ENCODE data around the gene GOLGA6A.
A peak's percentile ranks its signal among the peaks of the same experiment; 100 is the strongest.
"Not testable (repeated sequence)": the region's sequence is repeated elsewhere in the genome, so short reads cannot be mapped to it uniquely, and the experiment has no call there.

GOLGA6A gene

GRCh38 chr15:74082450-74082849 lies at the start of gene GOLGA6A:
Gene GOLGA6A (minus strand): TSS chr15:74082550. CDS start chr15:74082509, 41 bp downstream.
- not testable (repeated sequence) for DNase-seq

- DNase-seq: no peak
These were observed 49.5 kb upstream of the GOLGA6A start for GRCh38 chr15:74131628-74132413.

GRCh38 chr15:74130849-74131627 lies 48.7 kb upstream of the GOLGA6A start:
- DNase-seq: no peak

- no peak for DNase-seq
These were observed 48.0 kb upstream of the GOLGA6A start, which contains the start of gene ISLR2 for GRCh38 chr15:74130155-74130848. Gene ISLR2 (plus strand): TSS chr15:74130586. CDS start chr15:74132755, 2,169 bp downstream.

- no peak for DNase-seq
These were observed 47.3 kb upstream of the GOLGA6A start for GRCh38 chr15:74129586-74130154.

GRCh38 chr15:74128785-74129585 lies 46.6 kb upstream of the GOLGA6A start:
- no peak for DNase-seq

GRCh38 chr15:74127954-74128784 lies 45.8 kb upstream of the GOLGA6A start:
- DNase-seq: no peak

- peak; percentile 87 for DNase-seq
These were observed 45.1 kb upstream of the GOLGA6A start for GRCh38 chr15:74127255-74127953.

GRCh38 chr15:74124759-74125158 lies 42.4 kb upstream of the GOLGA6A start:
- no peak for DNase-seq

- no peak for DNase-seq
These were observed 41.8 kb upstream of the GOLGA6A start for GRCh38 chr15:74124196-74124595.

- DNase-seq: no peak
These were observed 41.3 kb upstream of the GOLGA6A start for GRCh38 chr15:74123658-74124057.

GRCh38 chr15:74123131-74123429 lies 40.7 kb upstream of the GOLGA6A start:
- no peak for DNase-seq

GRCh38 chr15:74122403-74123130 lies 40.2 kb upstream of the GOLGA6A start:
- DNase-seq: no peak

GRCh38 chr15:74121858-74122257 lies 39.5 kb upstream of the GOLGA6A start:
- no peak for DNase-seq

- no peak for DNase-seq
These were observed 38.7 kb upstream of the GOLGA6A start for GRCh38 chr15:74121039-74121438.

GRCh38 chr15:74120426-74120825 lies 38.1 kb upstream of the GOLGA6A start:
- DNase-seq: no peak

GRCh38 chr15:74109713-74110112 lies 27.4 kb upstream of the GOLGA6A start:
- DNase-seq: no peak

GRCh38 chr15:74108611-74109010 lies 26.3 kb upstream of the GOLGA6A start:
- not testable (repeated sequence) for DNase-seq

GRCh38 chr15:74108111-74108510 lies 25.8 kb upstream of the GOLGA6A start:
- no peak for DNase-seq

All from stimulated activated CD4-positive, alpha-beta T cell treated with anti-CD3 and anti-CD28 coated beads, Interleukin-1b, Interleukin-23, amount 100 ng/mL, for 48 hours (primary cell).